NK-92 (cell line): ENCODE measurements around the gene TCAP.
"Not testable (repeated sequence)": the region's sequence is repeated elsewhere in the genome, so short reads cannot be mapped to it uniquely, and the experiment has no call there.

ENCODE experiments used
- DNase-seq: peaks from one replicate; lab custom pipeline; 2025; ENCODE audit not compliant: unreplicated experiment; lab: John Stamatoyannopoulos, UW

Gene TCAP

GRCh38 chr17:39678340-39679116 lies 13.4 kb downstream of the TCAP start:
- no peak for DNase-seq

- no peak for DNase-seq
These were observed 14.5 kb downstream of the TCAP start for GRCh38 chr17:39679521-39680192.

GRCh38 chr17:39683295-39683939 lies 18.3 kb downstream of the TCAP start:
- no peak for DNase-seq

- DNase-seq: no peak
These were observed 19.4 kb downstream of the TCAP start for GRCh38 chr17:39684369-39685192.

GRCh38 chr17:39687101-39687545 lies 22.0 kb downstream of the TCAP start:
- DNase-seq: no peak

GRCh38 chr17:39687546-39688474 lies 22.7 kb downstream of the TCAP start, which contains the start of gene PGAP3:
TSS of gene PGAP3 (minus strand) at chr17:39688057. CDS start at chr17:39688014, 43 bp downstream.
- no peak for DNase-seq

- no peak for DNase-seq
These were observed 23.3 kb downstream of the TCAP start for GRCh38 chr17:39688475-39688835.

- no peak for DNase-seq
These were observed 23.8 kb downstream of the TCAP start for GRCh38 chr17:39688945-39689344.

- no peak for DNase-seq
These were observed 29.4 kb downstream of the TCAP start for GRCh38 chr17:39694593-39694992.

GRCh38 chr17:39695089-39695474 lies 29.9 kb downstream of the TCAP start:
- no peak for DNase-seq

- DNase-seq: no peak
These were observed 31.6 kb downstream of the TCAP start for GRCh38 chr17:39696731-39697130.

- no peak for DNase-seq
These were observed 32.8 kb downstream of the TCAP start for GRCh38 chr17:39697961-39698360.

- DNase-seq: not testable (repeated sequence)
These were observed 34.1 kb downstream of the TCAP start for GRCh38 chr17:39699157-39699817.

GRCh38 chr17:39699818-39700147 lies 34.6 kb downstream of the TCAP start, which contains the start of gene ERBB2:
TSS of gene ERBB2 (plus strand) at chr17:39700064. CDS start at chr17:39700239, 175 bp downstream.
- DNase-seq: no peak

- DNase-seq: no peak
These were observed 35.2 kb downstream of the TCAP start for GRCh38 chr17:39700148-39700987.

- no peak for DNase-seq
These were observed 36.0 kb downstream of the TCAP start for GRCh38 chr17:39701012-39701783.

GRCh38 chr17:39701784-39702422 lies 36.8 kb downstream of the TCAP start:
- no peak for DNase-seq
